GM18505 (cell line): ENCODE results near the gene MMEL1.

Experiments
- ATAC-seq: cut with Tn5 transposase; IDR thresholded peaks from one replicate; pipeline ENCODE4 v1.9.1; 2021; ENCODE audit not compliant: unreplicated experiment
- POLR2A ChIP-seq: IDR thresholded peaks from 4 replicates; pipeline ENCODE4 v1.6.1; 2011; ENCODE audit warnings: borderline replicate concordance; ENCODE audit not compliant: insufficient read depth, insufficient read length; ENCODE audit errors: extremely low read depth

Gene MMEL1

GRCh38 chr1:2596530-2597333 lies 36.1 kb downstream of the MMEL1 start:
- ATAC-seq, result no peak

GRCh38 chr1:2595812-2596529 lies 36.8 kb downstream of the MMEL1 start:
- TF ChIP-seq POLR2A, result no peak
- no peak for ATAC-seq

More at GRCh38 chr1:2596530-2597333, 36.1 kb downstream of the MMEL1 start:
- no peak for TF ChIP-seq POLR2A

- no peak for TF ChIP-seq POLR2A
These were observed 37.5 kb downstream of the MMEL1 start for GRCh38 chr1:2595261-2595811.

GRCh38 chr1:2594641-2595131 lies 38.1 kb downstream of the MMEL1 start:
- no peak for ATAC-seq
- no peak for TF ChIP-seq POLR2A

More at GRCh38 chr1:2595261-2595811, 37.5 kb downstream of the MMEL1 start:
- ATAC-seq, result no peak

GRCh38 chr1:2594001-2594640 lies 38.7 kb downstream of the MMEL1 start:
- no peak for TF ChIP-seq POLR2A
- ATAC-seq, result no peak

GRCh38 chr1:2593251-2593878 lies 39.5 kb downstream of the MMEL1 start:
- no peak for TF ChIP-seq POLR2A
- no peak for ATAC-seq

GRCh38 chr1:2592672-2593071 lies 40.1 kb downstream of the MMEL1 start:
- no peak for TF ChIP-seq POLR2A

GRCh38 chr1:2591581-2592261 lies 41.1 kb downstream of the MMEL1 start:
- no peak for TF ChIP-seq POLR2A
- ATAC-seq, result no peak

More at GRCh38 chr1:2592672-2593071, 40.1 kb downstream of the MMEL1 start:
- ATAC-seq, result no peak

GRCh38 chr1:2591233-2591580 lies 41.6 kb downstream of the MMEL1 start:
- no peak for ATAC-seq
- no peak for TF ChIP-seq POLR2A

GRCh38 chr1:2590233-2591141 lies 42.3 kb downstream of the MMEL1 start:
- TF ChIP-seq POLR2A, result no peak
- no peak for ATAC-seq

GRCh38 chr1:2589431-2590232 lies 43.2 kb downstream of the MMEL1 start:
- no peak for ATAC-seq
- no peak for TF ChIP-seq POLR2A
